Kidney (tissue), 14 donors: ENCODE results near the gene SIMC1. TPM values are rescaled to one million over a fixed set of nuclear protein-coding genes. Genes with fewer than 3 reads are reported as not detected.

ENCODE experiments used
- DNase-seq, 5 donors: peaks; one replicate each; pipeline ENCODE4 v3.0.0-alpha.2; 2013 to 2020
- FAIRE-seq: peaks from 2 replicates; lab custom pipeline; 2012; peaks lifted over from hg19 to GRCh38; lab: Jason Lieb, UNC
- H3K27ac ChIP-seq, 2 donors: one replicate each; pipeline ENCODE4 v1.7.0; 2013; ENCODE audit warnings: low read depth in 2 of 2, low read length in 2 of 2, inconsistent platforms in 1 of 2
- H3K27me3 ChIP-seq: one replicate; pipeline ENCODE4 v1.7.1; 2013; ENCODE audit warnings: low read length, inconsistent platforms; ENCODE audit not compliant: control insufficient read depth, insufficient read depth
- H3K36me3 ChIP-seq, 3 donors: one replicate each; pipeline versions ENCODE4 v1.7.0 to v1.7.1; 2013; ENCODE audit warnings: low read length in 3 of 3, control low read depth in 1 of 3, inconsistent platforms in 1 of 3; ENCODE audit not compliant: insufficient read depth in 3 of 3, control insufficient read depth in 2 of 3
- H3K4me1 ChIP-seq, 3 donors: one replicate each; pipeline versions ENCODE4 v1.7.0 to v1.7.1; 2013; ENCODE audit warnings: low read length in 3 of 3, inconsistent platforms in 1 of 3, low read depth in 1 of 3; ENCODE audit not compliant: control insufficient read depth in 2 of 3, insufficient read depth in 2 of 3
- H3K4me3 ChIP-seq, 3 donors: one replicate each; pipeline versions ENCODE4 v1.7.0 to v1.8.1; 2013; ENCODE audit warnings: low read length in 3 of 3, control low read depth in 1 of 3, inconsistent platforms in 1 of 3
- H3K9ac ChIP-seq, 3 donors: one replicate each; pipeline versions ENCODE4 v1.7.0 to v1.7.1; 2013; ENCODE audit warnings: low read length in 3 of 3, control low read depth in 1 of 3, inconsistent platforms in 1 of 3
- H3K9me3 ChIP-seq, 3 donors: one replicate each; pipeline versions ENCODE4 v1.7.0 to v1.7.1; 2013; ENCODE audit warnings: low read length in 3 of 3, control low read depth in 1 of 3, inconsistent platforms in 1 of 3; ENCODE audit not compliant: control insufficient read depth in 2 of 3, insufficient read depth in 1 of 3
- CTCF ChIP-seq: IDR thresholded peaks from 3 replicates; pipeline ENCODE4 v1.5.1; 2012; ENCODE audit warnings: mild to moderate bottlenecking, moderate library complexity, borderline replicate concordance; ENCODE audit not compliant: insufficient read depth; ENCODE audit errors: extremely low read depth
- intact Hi-C: fragments of 100-400 bp; cut with DNase I; formaldehyde crosslinking; loops from one replicate; pipeline ENCODE4 v1.11.1; 2022
- polyA plus RNA-seq: library from polyadenylated mRNA; stranded (reverse); fragments of 350-450 nt; fragmentation: Illumina TruSeq; extraction: RNeasy Lipid Tissue Mini Kit (QIAGEN cat#74804); gene quantifications from one replicate; pipeline ENCODE4 v1.2.3, GENCODE V29; 2014; ENCODE audit warnings: low read depth, low replicate concordance; ENCODE audit not compliant: insufficient read depth
- total RNA-seq: library from RNA; stranded (reverse); fragmentation: NEBNext Ultra II Directional; extraction: Animal tissue kit (Norgen Biotek cat#: 25700); gene quantifications from one replicate; pipeline ENCODE4 v1.2.1, GENCODE V29; 2021
- donor health status: control.
- donor health status: control.
- donor health status: control.
- donor health status: control.
- donor health status: control.
- donor health status: DM: yes; HTN: yes; CAD: no.
- donor health status: Normal renal cell carcinoma (clear cell type).

The SIMC1 gene
- total and polyA plus RNA-seq, 2 donors from 2014 or later, result 4.1 to 10.0 TPM

GRCh38 chr5:176369934-176370711 is 131.9 kb downstream of the SIMC1 start:
- peaks cover 0 to 4% (median 0%) of the 10 kb centered on the region in 3 donors for H3K4me1 ChIP-seq
- no peak for TF ChIP-seq CTCF
- intact Hi-C loops, result no loop called here
- H3K27ac ChIP-seq, result no peak overlapping the region
- DNase-seq (no peak), FAIRE-seq (no peak)
- H3K36me3 ChIP-seq, result no peaks in the 10 kb centered on the region
- H3K9me3 ChIP-seq, result no peaks in the 10 kb centered on the region
- H3K9ac ChIP-seq, result no peak overlapping the region
- no peaks in the 10 kb centered on the region for H3K27me3 ChIP-seq
- H3K4me3 ChIP-seq, result no peak overlapping the region

- intact Hi-C loops, result no loop called here
- Histone ChIP-seq H3K9ac (no peak overlapping the region), H3K27me3 (no peaks in the 10 kb centered on the region), H3K36me3 (no peaks in the 10 kb centered on the region), H3K27ac (no peak overlapping the region), H3K4me1 (no peaks in the 10 kb centered on the region), H3K9me3 (no peaks in the 10 kb centered on the region), H3K4me3 (no peak overlapping the region)
- DNase-seq (no peak), FAIRE-seq (no peak)
- TF ChIP-seq CTCF, result no peak
Observed at GRCh38 chr5:176371621-176372539, 133.7 kb downstream of the SIMC1 start.

- H3K36me3 ChIP-seq, result no peaks in the 10 kb centered on the region
- no peak overlapping the region for H3K4me3 ChIP-seq
- no peak overlapping the region for H3K9ac ChIP-seq
- no peaks in the 10 kb centered on the region for H3K27me3 ChIP-seq
- FAIRE-seq, result no peak
- no peak for TF ChIP-seq CTCF
- no peak for DNase-seq
- H3K4me1 ChIP-seq, result no peaks in the 10 kb centered on the region
- H3K27ac ChIP-seq, result no peak overlapping the region
- no peaks in the 10 kb centered on the region for H3K9me3 ChIP-seq
- intact Hi-C loops, result no loop called here
Observed at GRCh38 chr5:176373100-176373818, 135.0 kb downstream of the SIMC1 start.
